Activated T-helper 17 cell treated with anti-CD3 and anti-CD28 coated beads, Interleukin-2, amount 50 U/mL, for 72 hours (primary cell): ENCODE measurements around the gene CACNA1I. TPM values are rescaled to one million over a fixed set of nuclear protein-coding genes. Genes with fewer than 3 reads are reported as not detected.

Source experiments
- ATAC-seq: fragments of 150-1000 bp; cut with Tn5 transposase; replicated peaks from 2 replicates; pipeline ENCODE4 v1.10.0; 2021; ENCODE audit warnings: mild to moderate bottlenecking, moderate library complexity
- H3K27ac Mint-ChIP-seq: one replicate; pipeline ENCODE4 v1.8.0; 2022; ENCODE audit warnings: mixed read lengths
- H3K27me3 Mint-ChIP-seq: one replicate; pipeline ENCODE4 v1.8.0; 2022; ENCODE audit warnings: mixed read lengths
- H3K36me3 Mint-ChIP-seq: one replicate; pipeline ENCODE4 v1.8.0; 2022; ENCODE audit warnings: low read depth, mild to moderate bottlenecking, mixed read lengths
- H3K4me1 Mint-ChIP-seq: one replicate; pipeline ENCODE4 v1.8.0; 2022; ENCODE audit warnings: mixed read lengths
- H3K4me3 Mint-ChIP-seq: one replicate; pipeline ENCODE4 v1.8.0; 2022; ENCODE audit warnings: mild to moderate bottlenecking, mixed read lengths
- H3K9me3 Mint-ChIP-seq: one replicate; pipeline ENCODE4 v1.8.0; 2022; ENCODE audit warnings: mixed read lengths
- total RNA-seq, 2 donors: library from RNA; stranded (reverse); gene quantifications; one replicate each; pipeline ENCODE4 v1.2.3, GENCODE V29; 2022

Gene CACNA1I
- total RNA-seq, 2 donors from 2014 or later = 0.84 to 5.3 TPM

DNA sequence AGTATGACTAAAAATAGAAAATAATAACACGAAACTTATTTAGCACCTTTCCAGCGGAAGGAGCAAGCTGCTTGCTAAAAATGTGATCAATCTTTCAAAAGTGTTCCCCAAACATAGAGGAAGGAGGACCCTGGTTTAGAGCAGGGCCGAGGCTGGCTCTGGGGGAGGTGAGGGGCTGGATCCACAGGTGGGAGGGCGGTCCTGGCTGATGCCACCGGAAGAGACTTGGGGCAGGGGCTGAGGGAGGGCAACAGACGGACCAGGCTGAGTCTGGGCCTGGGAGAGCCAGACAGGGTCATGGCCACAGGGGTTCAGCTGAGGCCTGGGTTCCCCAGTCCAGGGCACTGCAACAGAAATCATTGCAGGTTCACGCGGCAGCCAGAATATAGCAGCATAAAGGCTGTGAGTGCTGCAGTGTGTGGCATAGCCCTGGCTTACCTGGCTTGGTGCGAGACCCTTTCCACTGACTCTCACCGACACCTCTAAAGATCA, 143.3 kb downstream of the CACNA1I start:
- Mint-ChIP-seq H3K4me1 (no peaks in the 10 kb centered on the region), H3K36me3 (no peaks in the 10 kb centered on the region), H3K27me3 (no peaks in the 10 kb centered on the region), H3K27ac (no peak overlapping the region), H3K9me3 (no peaks in the 10 kb centered on the region), H3K4me3 (no peak overlapping the region)
- no peak for ATAC-seq

DNA sequence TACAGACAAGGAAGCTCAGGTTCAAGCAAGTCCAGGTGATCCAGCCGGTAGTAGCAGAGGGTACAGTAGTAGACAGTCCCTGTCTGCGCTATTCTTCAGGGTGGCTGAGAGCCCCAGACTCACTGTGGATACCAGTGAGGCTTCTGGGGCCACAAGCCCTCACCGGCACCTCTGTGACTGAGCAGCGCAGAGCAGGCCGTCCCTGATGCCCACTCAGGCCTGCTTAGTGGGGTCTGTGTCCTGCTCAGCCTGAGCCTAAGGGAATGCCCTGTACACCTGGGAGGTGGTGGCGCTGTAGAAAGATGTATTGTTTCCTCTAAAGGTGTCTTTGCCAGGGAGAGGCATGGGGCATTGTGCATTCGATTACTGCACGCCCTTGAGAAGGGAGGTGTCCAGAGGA, 143.8 kb downstream of the CACNA1I start:
- ATAC-seq = no peak
- Mint-ChIP-seq H3K4me1 (no peaks in the 10 kb centered on the region), H3K36me3 (no peaks in the 10 kb centered on the region)

DNA sequence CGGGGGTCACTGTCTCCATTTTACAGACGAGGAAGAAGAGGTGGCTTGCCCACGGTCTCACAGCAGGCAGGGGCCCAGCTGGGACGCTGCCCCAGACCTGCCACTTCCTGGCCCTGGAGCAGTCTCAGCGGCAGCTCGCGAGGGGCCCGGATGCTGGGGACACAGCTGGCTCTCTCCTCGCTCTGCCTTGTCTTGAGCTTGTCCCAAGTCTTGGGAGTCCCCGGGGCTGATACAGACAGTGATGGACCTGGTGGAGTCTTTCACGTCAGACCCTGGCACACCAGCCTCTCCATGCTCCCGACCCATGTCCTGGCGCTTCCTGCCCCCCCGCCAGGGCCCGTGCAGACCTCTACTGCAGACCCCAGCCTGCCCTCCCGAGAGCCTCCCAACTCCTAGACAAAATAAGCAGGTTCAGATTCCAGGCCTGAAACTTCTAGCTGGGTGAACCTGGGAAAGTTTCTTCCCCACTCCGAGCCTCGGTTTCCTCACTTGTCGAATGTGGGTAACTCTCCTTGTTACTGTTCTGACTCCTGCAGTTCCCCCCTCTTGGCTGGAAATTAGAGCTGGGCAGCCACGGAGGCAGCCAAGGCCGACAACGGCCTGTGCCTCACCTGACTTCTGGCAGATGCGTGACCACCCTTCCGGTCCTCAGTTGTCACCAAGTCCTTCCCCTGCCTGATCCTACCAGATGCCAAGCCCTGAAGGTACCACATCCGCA, 145.4 kb downstream of the CACNA1I start:
- H3K36me3 Mint-ChIP-seq = no peaks in the 10 kb centered on the region
- no peaks in the 10 kb centered on the region for H3K4me1 Mint-ChIP-seq
- H3K27ac Mint-ChIP-seq = no peak overlapping the region
- no peaks in the 10 kb centered on the region for H3K27me3 Mint-ChIP-seq
- ATAC-seq = no peak
- no peaks in the 10 kb centered on the region for H3K9me3 Mint-ChIP-seq
- no peak overlapping the region for H3K4me3 Mint-ChIP-seq

More for the DNA sequence above, 143.8 kb downstream of the CACNA1I start:
- H3K27ac Mint-ChIP-seq = peak overlapping the region; percentile 13
- no peak overlapping the region for H3K4me3 Mint-ChIP-seq
- H3K27me3 Mint-ChIP-seq = no peaks in the 10 kb centered on the region
- no peaks in the 10 kb centered on the region for H3K9me3 Mint-ChIP-seq

DNA sequence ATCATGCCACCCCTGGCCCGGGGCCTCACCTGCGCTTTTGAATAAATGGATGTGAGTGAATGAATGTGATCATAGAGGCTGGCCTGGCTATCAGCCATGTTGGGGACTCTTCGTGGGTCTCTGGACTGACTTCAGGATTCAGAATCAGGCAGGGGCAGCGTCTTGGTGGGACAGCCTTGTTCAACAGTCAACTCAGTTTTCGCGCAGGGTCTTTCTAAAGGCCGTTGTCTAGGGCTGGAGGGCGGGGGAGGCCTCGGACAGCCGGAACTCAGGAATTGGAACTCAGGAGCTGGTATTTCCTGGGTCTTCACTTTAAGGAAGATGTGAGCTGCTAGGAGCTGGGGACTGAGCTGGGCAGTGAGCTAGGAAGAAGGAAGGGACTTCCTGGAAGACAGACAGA, 146.0 kb downstream of the CACNA1I start:
- Mint-ChIP-seq H3K4me3 (no peak overlapping the region), H3K9me3 (no peaks in the 10 kb centered on the region), H3K36me3 (no peaks in the 10 kb centered on the region), H3K27ac (no peak overlapping the region), H3K4me1 (no peaks in the 10 kb centered on the region), H3K27me3 (no peaks in the 10 kb centered on the region)
- ATAC-seq = no peak

DNA sequence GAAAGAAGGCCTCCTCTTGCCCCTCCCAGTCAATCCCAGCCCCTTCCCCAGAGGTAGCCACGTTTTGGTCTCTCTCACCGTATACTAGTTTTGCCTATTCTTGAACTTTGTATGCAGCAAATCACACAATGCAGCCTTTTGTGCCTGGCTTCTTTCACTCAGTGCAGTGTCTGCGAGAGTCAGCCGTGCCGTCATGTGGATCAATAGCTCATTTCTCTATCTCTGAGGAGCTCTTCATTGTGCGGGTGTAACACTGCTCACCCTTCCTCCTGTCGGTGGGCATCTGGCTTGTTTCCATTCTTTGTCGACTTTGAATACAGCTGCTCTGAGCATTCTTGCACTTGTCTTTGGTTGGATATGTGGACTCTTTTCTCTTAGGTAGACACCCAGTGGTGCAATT, 146.5 kb downstream of the CACNA1I start:
- H3K27me3 Mint-ChIP-seq = no peaks in the 10 kb centered on the region
- no peaks in the 10 kb centered on the region for H3K4me1 Mint-ChIP-seq
- H3K9me3 Mint-ChIP-seq = no peaks in the 10 kb centered on the region
- no peak overlapping the region for H3K4me3 Mint-ChIP-seq
- no peaks in the 10 kb centered on the region for H3K36me3 Mint-ChIP-seq
- H3K27ac Mint-ChIP-seq = no peak overlapping the region
- ATAC-seq = no peak

DNA sequence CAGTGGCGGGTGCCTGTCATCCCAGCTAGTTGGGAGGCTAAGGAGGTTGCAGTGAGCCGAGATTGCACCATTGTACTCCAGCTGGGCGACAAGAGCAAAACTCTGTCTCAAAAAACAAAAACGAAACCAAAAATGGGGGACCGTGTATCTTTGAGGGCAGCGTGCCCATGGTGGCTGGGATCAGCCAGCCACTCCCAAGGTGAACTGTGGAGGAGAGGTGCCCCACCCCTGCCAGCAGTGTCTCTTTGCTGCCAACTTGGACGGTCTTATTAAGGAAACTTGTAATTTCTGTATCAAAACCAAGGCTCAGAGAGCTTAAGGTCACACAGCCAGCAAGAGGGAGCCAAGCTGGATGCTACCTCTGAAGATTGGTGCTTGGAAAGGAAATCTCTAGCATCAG, 147.7 kb downstream of the CACNA1I start:
- Mint-ChIP-seq H3K4me1 (peaks cover 2% of the 10 kb centered on the region), H3K4me3 (peak overlapping the region; percentile 23), H3K27ac (no peak overlapping the region), H3K27me3 (no peaks in the 10 kb centered on the region), H3K9me3 (no peaks in the 10 kb centered on the region), H3K36me3 (no peaks in the 10 kb centered on the region)
- no peak for ATAC-seq

DNA sequence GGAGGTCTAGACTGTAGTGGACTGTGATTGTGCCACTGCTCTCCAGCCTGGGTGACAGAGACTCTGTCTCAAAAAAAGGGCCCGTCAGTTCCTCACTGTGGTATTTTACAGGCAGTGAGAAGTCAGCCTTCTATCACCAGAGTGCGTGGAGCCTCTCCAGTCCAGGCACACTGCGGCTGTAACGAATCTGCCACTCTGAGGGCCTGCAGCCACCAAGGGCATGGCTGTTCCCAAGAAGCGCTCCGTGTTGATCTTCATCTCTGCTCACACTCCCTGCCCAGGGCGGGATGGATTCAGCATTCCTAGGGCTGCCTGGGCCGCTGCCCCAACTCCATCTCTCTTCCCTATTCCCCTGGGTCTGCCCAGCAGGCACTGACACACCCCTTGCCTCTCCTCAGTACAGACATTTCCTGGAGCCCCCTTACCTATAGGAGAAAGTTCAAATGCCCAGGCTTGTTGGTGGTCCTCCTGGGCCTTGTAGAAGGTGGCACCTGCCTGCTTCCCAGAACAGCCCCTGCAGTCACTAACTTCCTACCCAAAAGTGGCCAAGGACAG, 148.4 kb downstream of the CACNA1I start:
- no peak for ATAC-seq
- no peaks in the 10 kb centered on the region for H3K36me3 Mint-ChIP-seq
- peaks cover 4% of the 10 kb centered on the region for H3K4me1 Mint-ChIP-seq
- no peak overlapping the region for H3K27ac Mint-ChIP-seq
- no peaks in the 10 kb centered on the region for H3K27me3 Mint-ChIP-seq
- H3K9me3 Mint-ChIP-seq = no peaks in the 10 kb centered on the region
- H3K4me3 Mint-ChIP-seq = no peak overlapping the region

DNA sequence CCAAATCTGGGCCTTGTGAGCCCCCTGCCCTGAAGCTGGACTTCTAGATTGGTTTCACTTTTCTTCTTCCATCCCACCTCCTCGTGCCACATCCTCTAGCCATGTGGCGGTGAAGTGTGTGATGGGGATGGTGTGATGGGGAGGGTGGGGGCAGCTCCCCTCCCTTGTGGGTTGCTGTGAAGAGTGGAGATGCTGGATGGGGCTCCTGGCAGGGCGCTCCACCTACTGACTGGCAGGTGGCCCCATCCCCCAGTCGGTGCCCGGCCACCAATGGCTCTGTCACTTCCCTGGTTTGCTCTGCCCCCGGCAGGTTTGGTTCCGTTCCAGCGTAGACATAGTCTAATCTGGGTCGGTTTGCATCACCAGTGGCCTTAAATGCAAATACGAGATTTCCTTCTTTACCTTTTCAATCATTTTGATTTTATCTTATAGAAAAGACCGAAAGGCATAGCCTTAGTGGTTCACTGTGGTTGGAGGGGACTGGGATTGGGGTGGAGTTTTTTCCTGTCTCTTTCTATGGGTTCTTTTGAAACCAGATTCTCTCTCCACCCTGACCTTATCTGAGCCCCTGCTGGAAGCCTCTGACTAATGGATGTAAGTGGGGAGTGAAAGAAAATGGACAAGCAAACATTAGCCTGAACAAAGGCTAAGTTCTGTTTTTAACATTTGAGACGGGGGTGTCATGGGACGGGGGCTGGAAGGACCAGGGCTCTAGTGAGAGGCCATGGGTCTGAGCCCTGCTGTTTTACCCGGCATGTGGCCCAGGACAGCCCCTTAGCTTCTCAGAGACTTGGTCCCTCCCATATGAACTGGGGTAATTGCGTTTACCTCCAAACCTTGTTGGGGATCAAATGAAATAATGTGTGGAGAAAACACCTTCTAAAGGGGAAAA, 149.3 kb downstream of the CACNA1I start:
- no peak overlapping the region for H3K4me3 Mint-ChIP-seq
- H3K27ac Mint-ChIP-seq = no peak overlapping the region
- H3K36me3 Mint-ChIP-seq = no peaks in the 10 kb centered on the region
- peaks cover 4% of the 10 kb centered on the region for H3K4me1 Mint-ChIP-seq
- no peak for ATAC-seq
- H3K27me3 Mint-ChIP-seq = no peaks in the 10 kb centered on the region
- H3K9me3 Mint-ChIP-seq = no peaks in the 10 kb centered on the region

DNA sequence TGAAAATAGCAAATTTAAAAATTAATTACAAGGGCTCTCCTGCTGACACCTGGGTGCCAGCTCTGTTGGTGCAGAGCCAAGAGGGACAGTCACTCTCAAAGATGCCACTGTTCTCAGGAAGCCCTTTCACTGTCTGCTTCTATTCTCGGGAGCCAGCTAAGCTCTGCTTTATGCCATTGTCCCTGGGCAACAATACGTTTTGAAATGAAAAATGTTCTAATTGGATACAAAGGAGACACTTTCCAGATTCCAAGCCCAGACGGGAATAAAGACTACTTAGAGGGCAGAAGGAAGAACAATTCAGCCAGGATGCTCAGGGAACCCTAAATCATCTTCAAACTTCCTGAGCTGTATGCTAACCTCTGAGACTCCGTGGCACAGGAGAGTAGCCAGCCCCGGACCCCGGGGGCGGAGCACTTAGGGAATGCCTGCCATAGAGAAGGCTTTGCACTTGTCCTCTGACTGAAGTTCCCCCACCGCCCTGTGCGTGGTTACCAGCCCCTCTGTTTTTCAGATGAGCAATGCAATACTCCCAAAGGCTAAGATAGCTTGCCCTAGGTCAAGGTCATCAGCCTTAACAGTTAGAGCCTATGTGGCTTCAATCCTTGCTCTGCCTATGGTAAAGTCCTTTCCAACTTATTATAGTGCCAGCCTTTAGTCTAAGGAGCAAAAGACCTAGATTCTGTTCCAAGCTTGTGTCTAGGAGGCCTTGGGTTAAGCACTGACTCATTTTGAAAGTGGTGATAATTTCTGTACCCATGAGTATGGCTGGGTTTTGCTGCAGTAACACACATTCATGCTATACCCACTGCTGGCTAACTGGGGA, 150.9 kb downstream of the CACNA1I start:
- Mint-ChIP-seq H3K9me3 (no peaks in the 10 kb centered on the region), H3K27me3 (no peaks in the 10 kb centered on the region), H3K4me3 (no peak overlapping the region), H3K36me3 (no peaks in the 10 kb centered on the region), H3K27ac (no peak overlapping the region), H3K4me1 (peaks cover 4% of the 10 kb centered on the region)
- ATAC-seq = peak; percentile 90

DNA sequence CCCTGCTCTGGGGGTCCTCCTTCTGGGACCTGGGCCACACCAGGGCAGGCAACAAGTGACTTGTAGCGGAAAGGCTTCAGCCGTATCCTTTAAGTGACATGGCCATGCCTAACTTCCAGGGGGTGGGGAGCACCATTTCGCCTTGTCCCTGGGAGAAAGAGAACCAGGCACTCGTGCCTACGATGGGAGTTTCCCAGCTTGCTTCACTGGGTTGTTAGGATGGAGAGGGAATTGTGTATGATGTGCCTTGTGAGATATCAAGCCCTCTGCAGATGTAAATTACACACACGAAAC, 151.4 kb downstream of the CACNA1I start:
- H3K27ac Mint-ChIP-seq = no peak overlapping the region

DNA sequence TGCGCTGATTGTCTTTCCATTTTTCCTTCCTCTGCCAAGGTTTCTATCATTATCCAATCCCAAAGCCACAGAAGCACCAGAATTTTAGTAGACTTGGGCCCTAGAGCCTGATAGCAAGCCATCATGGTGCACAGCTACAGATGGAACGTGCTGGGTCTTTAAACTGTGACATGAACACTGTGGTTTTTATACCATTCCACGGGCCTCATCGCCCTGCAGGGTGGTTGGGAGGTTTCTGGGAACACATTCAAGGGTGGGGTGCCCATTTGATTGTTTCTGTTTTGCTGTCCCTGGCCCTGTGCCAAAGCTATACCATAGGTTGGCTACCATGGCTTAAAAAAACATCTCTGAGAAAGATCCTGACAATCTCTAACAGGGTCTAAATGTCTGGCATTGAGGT, 151.9 kb downstream of the CACNA1I start:
- Mint-ChIP-seq H3K36me3 (no peaks in the 10 kb centered on the region), H3K27ac (no peak overlapping the region), H3K4me1 (peaks cover 4% of the 10 kb centered on the region), H3K27me3 (no peaks in the 10 kb centered on the region), H3K4me3 (no peak overlapping the region), H3K9me3 (no peaks in the 10 kb centered on the region)
- ATAC-seq = no peak

More for the DNA sequence above, 151.4 kb downstream of the CACNA1I start:
- no peaks in the 10 kb centered on the region for H3K9me3 Mint-ChIP-seq
- no peaks in the 10 kb centered on the region for H3K36me3 Mint-ChIP-seq
- peaks cover 4% of the 10 kb centered on the region for H3K4me1 Mint-ChIP-seq
- no peak overlapping the region for H3K4me3 Mint-ChIP-seq
- no peak for ATAC-seq
- H3K27me3 Mint-ChIP-seq = no peaks in the 10 kb centered on the region

DNA sequence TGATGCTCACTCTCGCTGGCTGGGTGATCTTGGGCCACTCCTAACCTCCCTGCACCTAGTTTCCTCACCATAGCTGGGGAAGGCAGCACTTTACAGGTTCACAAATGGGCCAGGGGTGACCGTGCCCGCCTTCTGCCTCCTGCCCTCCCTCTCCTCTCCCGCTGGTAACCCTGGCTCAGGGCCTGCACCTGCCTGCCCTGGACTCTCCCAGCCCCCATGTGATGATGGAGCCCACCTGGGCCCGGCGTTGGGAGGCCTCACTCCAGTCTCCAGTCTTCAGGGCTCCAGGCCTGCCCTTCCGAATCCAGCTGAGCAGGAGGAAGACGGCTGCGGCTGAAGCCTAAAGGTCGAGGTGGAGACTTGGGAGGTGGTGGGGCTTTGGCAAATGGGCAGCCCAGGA, 152.9 kb downstream of the CACNA1I start:
- ATAC-seq = no peak
- Mint-ChIP-seq H3K9me3 (no peaks in the 10 kb centered on the region), H3K36me3 (no peaks in the 10 kb centered on the region), H3K27me3 (no peaks in the 10 kb centered on the region), H3K4me3 (no peak overlapping the region), H3K4me1 (peaks cover 4% of the 10 kb centered on the region), H3K27ac (no peak overlapping the region)

DNA sequence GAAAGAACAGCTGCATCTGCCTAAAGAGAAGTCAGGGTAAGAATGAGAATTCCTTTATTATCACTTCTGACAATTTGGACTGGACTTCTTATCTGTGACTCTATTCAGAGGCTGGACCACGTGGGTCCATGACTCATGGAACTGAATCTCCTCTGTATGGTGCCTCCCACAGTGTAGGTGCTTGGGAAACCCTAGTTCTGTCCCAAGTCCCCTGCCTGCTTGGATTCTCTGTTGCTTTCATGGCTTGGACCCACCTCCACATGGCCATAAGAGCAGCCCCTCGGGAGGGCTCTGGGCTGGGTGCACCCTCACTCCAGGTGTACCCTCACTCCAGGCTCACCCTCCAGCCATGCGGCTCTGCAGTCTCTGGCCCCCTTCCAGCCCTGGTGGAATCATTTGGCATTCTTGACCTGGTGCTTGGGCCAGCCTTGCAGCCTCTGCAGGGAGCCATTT, 153.4 kb downstream of the CACNA1I start:
- no peaks in the 10 kb centered on the region for H3K36me3 Mint-ChIP-seq
- peaks cover 4% of the 10 kb centered on the region for H3K4me1 Mint-ChIP-seq
- H3K9me3 Mint-ChIP-seq = no peaks in the 10 kb centered on the region
- no peak overlapping the region for H3K4me3 Mint-ChIP-seq
- H3K27ac Mint-ChIP-seq = no peak overlapping the region
- peak; percentile 38 for ATAC-seq
- H3K27me3 Mint-ChIP-seq = no peaks in the 10 kb centered on the region

DNA sequence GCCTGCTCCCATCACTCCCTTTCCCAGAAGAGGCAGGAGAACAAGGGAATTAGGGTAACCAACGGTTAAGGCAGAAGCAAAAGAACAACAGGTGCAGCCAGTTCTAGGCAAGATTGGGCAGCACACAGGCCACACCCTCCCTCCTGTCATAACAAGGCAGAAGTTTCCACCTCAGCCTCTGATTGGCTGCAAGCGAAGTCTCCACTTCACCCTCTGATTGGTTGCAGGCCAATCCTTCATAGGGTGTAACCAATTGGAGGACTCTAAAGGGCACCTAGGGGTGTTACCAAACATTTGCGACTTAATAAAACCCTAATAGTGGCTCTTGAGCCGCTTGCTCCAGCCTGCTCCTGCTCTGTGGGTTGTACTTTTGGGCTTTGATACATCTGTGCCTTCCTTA, 153.8 kb downstream of the CACNA1I start:
- Mint-ChIP-seq H3K27ac (no peak overlapping the region), H3K4me1 (peaks cover 4% of the 10 kb centered on the region), H3K27me3 (no peaks in the 10 kb centered on the region), H3K9me3 (no peaks in the 10 kb centered on the region), H3K36me3 (no peaks in the 10 kb centered on the region), H3K4me3 (no peak overlapping the region)
- ATAC-seq = no peak
